HG03342 (cell line): ENCODE results near the gene PIKFYVE.

Experiments
- ATAC-seq: cut with Tn5 transposase; IDR thresholded peaks from one replicate; pipeline ENCODE4 v1.9.1; 2021; ENCODE audit warnings: mild to moderate bottlenecking, moderate library complexity; ENCODE audit not compliant: unreplicated experiment

Gene PIKFYVE

GRCh38 chr2:208406474-208407451 is 140.7 kb downstream of the PIKFYVE start, which contains the start of gene PTH2R:
PTH2R (plus strand) TSS chr2:208406792; CDS start chr2:208407044, 252 bp downstream.
- ATAC-seq: no peak

GRCh38 chr2:208407667-208408066 is 141.6 kb downstream of the PIKFYVE start:
- no peak for ATAC-seq
